Upper lobe of left lung (tissue), 6 donors: ENCODE data around the gene MYOF. TPM values are rescaled to one million over a fixed set of nuclear protein-coding genes. Genes with fewer than 3 reads are reported as not detected.

Experiments
- ATAC-seq, 2 donors: fragments of 200-7000 bp; cut with Tn5 transposase; one replicate each; pipeline ENCODE4 v1.9.1; 2022; ENCODE audit warnings: mild to moderate bottlenecking in 2 of 2, moderate library complexity in 2 of 2; ENCODE audit not compliant: low FRiP score in 2 of 2
- DNase-seq, 2 donors: peaks; one replicate each; pipeline ENCODE4 v3.0.0-alpha.2; 2019 to 2020
- H3K27ac ChIP-seq, 4 donors: fragments of 200-600 bp; sonication (generic); one replicate each; pipeline ENCODE4 v1.5.1; 2016 to 2019
- H3K27me3 ChIP-seq, 4 donors: fragments of 200-600 bp; sonication (generic); one replicate each; pipeline ENCODE4 v1.5.1; 2017 to 2019
- H3K36me3 ChIP-seq, 4 donors: fragments of 200-600 bp; sonication (generic); one replicate each; pipeline ENCODE4 v1.5.1; 2016 to 2019
- H3K4me1 ChIP-seq, 4 donors: fragments of 200-600 bp; sonication (generic); one replicate each; pipeline ENCODE4 v1.5.1; 2018 to 2019
- H3K4me3 ChIP-seq, 4 donors: fragments of 200-600 bp; sonication (generic); one replicate each; pipeline ENCODE4 v1.5.1; 2017 to 2019; ENCODE audit warnings: mild to moderate bottlenecking in 2 of 4, moderate library complexity in 1 of 4
- H3K9me3 ChIP-seq, 4 donors: fragments of 200-600 bp; sonication (generic); one replicate each; pipeline ENCODE4 v1.5.1; 2018 to 2019
- EP300 ChIP-seq, 4 donors: sonication (generic); formaldehyde crosslinking; IDR thresholded peaks; one replicate each; pipeline ENCODE4 v1.5.1; 2017; ENCODE audit warnings: antibody characterized with exemption in 4 of 4, control low read depth in 2 of 4
- POLR2A ChIP-seq, 4 donors: fragments of 450-650 bp; IDR thresholded peaks; one replicate each; pipeline ENCODE4 v1.5.1; 2016 to 2017; ENCODE audit warnings: antibody characterized with exemption in 4 of 4, mild to moderate bottlenecking in 2 of 4
- POLR2AphosphoS5 ChIP-seq, 2 donors: sonication (generic); formaldehyde crosslinking; IDR thresholded peaks; one replicate each; pipeline ENCODE4 v1.5.1; 2017; ENCODE audit warnings: antibody characterized with exemption in 2 of 2
- WGBS, 2 donors: methylation state at CpG; one replicate each; pipeline ENCODE4 v1.1.5; 2017 to 2018; 5-methylcytosine and 5-hydroxymethylcytosine counted together
- total RNA-seq, 6 donors: library from RNA; depleted of rRNA in 4 of 6; stranded (reverse); fragments of >200 nt in 4 of 6; gene quantifications; one replicate each; pipeline versions ENCODE4 v1.1.0 to v1.2.1, GENCODE V29; 2016 to 2021
- TF ChIP-seq, protein P1 (sequence below), 6 experiments: fragments of 450-650 bp in 4 of 6; fragments of 200-600 bp in 2 of 6; sonication (generic) in 2 of 6; IDR thresholded peaks; one replicate each; pipeline ENCODE4 v1.5.1; 2016 to 2019; ENCODE audit warnings: antibody characterized with exemption in 6 of 6
- donor health status: DM: no; HTN: no; CAD: no; lungs with moderate emphysema.
- donor health status: DM: no; HTN: yes; CAD: no; lungs with severe emphysema.

Gene MYOF
- total RNA-seq, 6 donors from 2014 or later = 83.9 to 168 (median 129) TPM

DNA sequence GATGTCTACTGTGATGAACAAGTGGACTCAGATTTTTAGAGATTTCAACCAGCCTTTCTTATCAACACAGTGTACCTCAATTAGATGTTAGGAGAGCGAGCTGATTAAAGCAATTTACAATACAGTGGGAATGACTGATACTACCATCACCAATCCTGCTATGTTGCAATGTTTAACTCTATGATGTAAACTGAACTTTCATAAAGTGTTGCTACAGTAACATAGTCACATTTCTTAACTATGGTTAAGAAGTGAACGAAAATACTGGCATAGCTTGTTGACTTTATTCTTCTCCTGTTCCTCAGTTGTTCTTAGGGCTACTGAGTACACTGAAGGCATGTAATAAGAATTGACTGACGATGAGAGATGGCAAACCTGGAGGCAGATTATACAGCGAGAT, 139.8 kb downstream of the MYOF start:
- no peak overlapping the region for H3K27ac ChIP-seq
- no peaks in the 10 kb centered on the region for H3K27me3 ChIP-seq
- no peak overlapping the region for H3K4me3 ChIP-seq
- DNase-seq = no peak
- WGBS, 2 donors = 75 to 76% methylated on average over 4 of the region's 4 CpGs
- H3K36me3 ChIP-seq = peaks cover 21 to 78% (median 51%) of the 10 kb centered on the region in 4 donors
- no peak for TF ChIP-seq POLR2AphosphoS5 (IDR thresholded peaks at IDR 0.05)
- TF ChIP-seq, protein P1, sequence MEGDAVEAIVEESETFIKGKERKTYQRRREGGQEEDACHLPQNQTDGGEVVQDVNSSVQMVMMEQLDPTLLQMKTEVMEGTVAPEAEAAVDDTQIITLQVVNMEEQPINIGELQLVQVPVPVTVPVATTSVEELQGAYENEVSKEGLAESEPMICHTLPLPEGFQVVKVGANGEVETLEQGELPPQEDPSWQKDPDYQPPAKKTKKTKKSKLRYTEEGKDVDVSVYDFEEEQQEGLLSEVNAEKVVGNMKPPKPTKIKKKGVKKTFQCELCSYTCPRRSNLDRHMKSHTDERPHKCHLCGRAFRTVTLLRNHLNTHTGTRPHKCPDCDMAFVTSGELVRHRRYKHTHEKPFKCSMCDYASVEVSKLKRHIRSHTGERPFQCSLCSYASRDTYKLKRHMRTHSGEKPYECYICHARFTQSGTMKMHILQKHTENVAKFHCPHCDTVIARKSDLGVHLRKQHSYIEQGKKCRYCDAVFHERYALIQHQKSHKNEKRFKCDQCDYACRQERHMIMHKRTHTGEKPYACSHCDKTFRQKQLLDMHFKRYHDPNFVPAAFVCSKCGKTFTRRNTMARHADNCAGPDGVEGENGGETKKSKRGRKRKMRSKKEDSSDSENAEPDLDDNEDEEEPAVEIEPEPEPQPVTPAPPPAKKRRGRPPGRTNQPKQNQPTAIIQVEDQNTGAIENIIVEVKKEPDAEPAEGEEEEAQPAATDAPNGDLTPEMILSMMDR (IDR thresholded peaks at IDR 0.05) = no peak
- H3K9me3 ChIP-seq = no peaks in the 10 kb centered on the region
- ATAC-seq = no peak
- H3K4me1 ChIP-seq = no peaks in the 10 kb centered on the region

- TF ChIP-seq POLR2A (IDR thresholded peaks at IDR 0.05) (no peak), EP300 (IDR thresholded peaks at IDR 0.05) (no peak), POLR2AphosphoS5 (IDR thresholded peaks at IDR 0.05) (no peak)
- TF ChIP-seq, protein P1 (IDR thresholded peaks at IDR 0.05) = no peak
- 91 to 92% methylated on average over 4 to 7 of the region's 7 CpGs for whole genome bisulfite sequencing, 2 donors
- H3K4me1 ChIP-seq = no peaks in the 10 kb centered on the region
- H3K27ac ChIP-seq = no peak overlapping the region
- H3K27me3 ChIP-seq = no peaks in the 10 kb centered on the region
- H3K9me3 ChIP-seq = no peaks in the 10 kb centered on the region
- H3K36me3 ChIP-seq = peaks cover 20 to 88% (median 61%) of the 10 kb centered on the region in 4 donors
- DNase-seq = no peak
- no peak overlapping the region for H3K4me3 ChIP-seq
- no peak for ATAC-seq
Measured at GRCh38 chr10:93337309-93337721, 144.8 kb downstream of the MYOF start.

DNA sequence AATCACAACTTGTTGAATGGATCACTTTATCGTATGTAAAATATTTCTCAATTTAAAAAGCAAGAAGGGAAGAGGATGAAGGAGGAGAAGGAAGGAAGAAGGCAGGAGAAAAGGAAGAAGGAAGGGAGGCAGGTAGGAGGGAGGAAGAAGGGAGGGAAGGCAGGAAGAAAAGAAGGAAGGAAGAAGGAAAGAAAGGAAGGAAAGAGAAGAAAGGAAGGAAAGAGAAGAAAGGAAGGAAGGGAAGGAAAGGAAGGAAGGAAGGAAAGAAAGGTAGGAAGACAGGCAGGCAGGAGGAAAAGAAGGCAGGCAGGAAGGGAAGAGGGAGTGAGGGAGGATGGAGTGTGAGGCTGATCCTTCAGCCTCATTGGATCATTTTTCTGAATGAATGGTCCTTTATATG, 145.5 kb downstream of the MYOF start:
- WGBS, 2 donors = 84 to 95% methylated on average over 1 of the region's 1 CpG

GRCh38 chr10:93336110-93336509, 146.0 kb downstream of the MYOF start:
- WGBS, 2 donors = 93 to 97% methylated on average over 6 of the region's 6 CpGs

More for the DNA sequence above, 145.5 kb downstream of the MYOF start:
- ATAC-seq = no peak
- no peaks in the 10 kb centered on the region for H3K9me3 ChIP-seq
- peaks cover 15 to 88% (median 60%) of the 10 kb centered on the region in 4 donors for H3K36me3 ChIP-seq
- TF ChIP-seq POLR2AphosphoS5 (IDR thresholded peaks at IDR 0.05) (no peak), EP300 (IDR thresholded peaks at IDR 0.05) (no peak), POLR2A (IDR thresholded peaks at IDR 0.05) (no peak)
- TF ChIP-seq, protein P1 (IDR thresholded peaks at IDR 0.05) = no peak
- no peak overlapping the region for H3K27ac ChIP-seq
- no peak for DNase-seq
- H3K4me1 ChIP-seq = no peaks in the 10 kb centered on the region
- no peak overlapping the region for H3K4me3 ChIP-seq
- no peaks in the 10 kb centered on the region for H3K27me3 ChIP-seq

More at GRCh38 chr10:93336110-93336509, 146.0 kb downstream of the MYOF start:
- TF ChIP-seq EP300 (IDR thresholded peaks at IDR 0.05) (no peak), POLR2A (IDR thresholded peaks at IDR 0.05) (no peak), POLR2AphosphoS5 (IDR thresholded peaks at IDR 0.05) (no peak)
- TF ChIP-seq, protein P1 (IDR thresholded peaks at IDR 0.05) = no peak
- H3K4me3 ChIP-seq = no peak overlapping the region
- H3K27ac ChIP-seq = no peak overlapping the region
- H3K9me3 ChIP-seq = no peaks in the 10 kb centered on the region
- no peaks in the 10 kb centered on the region for H3K27me3 ChIP-seq
- no peaks in the 10 kb centered on the region for H3K4me1 ChIP-seq
- peaks cover 15 to 91% (median 62%) of the 10 kb centered on the region in 4 donors for H3K36me3 ChIP-seq
- DNase-seq (no peak), ATAC-seq (no peak)
